WTC11 (cell line): ENCODE data around the gene PRKAG2. TPM values are rescaled to one million over a fixed set of nuclear protein-coding genes. Genes with fewer than 3 reads are reported as not detected.

Experiments used
- ATAC-seq: fragments of 200-7000 bp; cut with Tn5 transposase; 2 replicates; pipeline ENCODE4 v1.10.0; 2021; ENCODE audit warnings: mild to moderate bottlenecking, moderate library complexity
- CTCF ChIA-PET: fragments of 300-600 bp; sonication (Branson Sonifier 250); formaldehyde crosslinking; loops from one replicate; lab custom pipeline; 2021; ENCODE audit warnings: antibody characterized with exemption; lab: Charles Lee
- POLR2A ChIA-PET: fragments of 350-600 bp; sonication (Branson Sonifier 250); formaldehyde crosslinking; loops from one replicate; lab custom pipeline; 2021; ENCODE audit warnings: antibody characterized with exemption; lab: Charles Lee
- DNase-seq: peaks from one replicate; pipeline ENCODE4 v3.0.0; 2021; ENCODE audit warnings: low spot score
- H3K27ac Mint-ChIP-seq: 2 replicates; pipeline ENCODE4 v1.8.0; 2021; ENCODE audit warnings: mixed read lengths
- H3K27me3 Mint-ChIP-seq: 2 replicates; pipeline ENCODE4 v1.8.0; 2021; ENCODE audit warnings: low read depth, mild to moderate bottlenecking, moderate library complexity, mixed read lengths
- H3K36me3 Mint-ChIP-seq: 2 replicates; pipeline ENCODE4 v1.8.0; 2021; ENCODE audit warnings: mixed read lengths
- H3K4me1 Mint-ChIP-seq: 2 replicates; pipeline ENCODE4 v1.8.0; 2022; ENCODE audit warnings: mixed read lengths
- H3K4me3 Mint-ChIP-seq: 2 replicates; pipeline ENCODE4 v1.8.0; 2021; ENCODE audit warnings: mild to moderate bottlenecking, moderate library complexity, mixed read lengths
- H3K9me3 Mint-ChIP-seq: 2 replicates; pipeline ENCODE4 v1.8.0; 2021; ENCODE audit warnings: mixed read lengths
- ARID4B ChIP-seq: sonication (generic); formaldehyde crosslinking; IDR thresholded peaks from 2 replicates; pipeline ENCODE4 v1.8.0; 2023; ENCODE audit warnings: missing genetic modification reagents, mild to moderate bottlenecking, borderline replicate concordance
- ELF4 ChIP-seq: sonication (generic); formaldehyde crosslinking; IDR thresholded peaks from 2 replicates; pipeline ENCODE4 v1.8.1; 2022; ENCODE audit warnings: low read depth, mild to moderate bottlenecking, moderate library complexity, missing genetic modification reagents
- ESRRA ChIP-seq: sonication (generic); formaldehyde crosslinking; IDR thresholded peaks from 2 replicates; pipeline ENCODE4 v1.8.1; 2022; ENCODE audit warnings: mild to moderate bottlenecking, missing genetic modification reagents, borderline replicate concordance
- JAZF1 ChIP-seq: fragments of 250-450 bp; sonication (Bioruptor Pico); IDR thresholded peaks from 2 replicates; pipeline ENCODE4 v1.9.0; 2021; ENCODE audit warnings: moderate library complexity, mild to moderate bottlenecking, inconsistent platforms
- NFYB ChIP-seq: sonication (generic); formaldehyde crosslinking; conservative IDR thresholded peaks from 2 replicates; pipeline ENCODE4 v1.8.0; 2022; ENCODE audit warnings: low read depth, missing genetic modification reagents
- ZNF232 ChIP-seq: sonication (generic); formaldehyde crosslinking; IDR thresholded peaks from 2 replicates; pipeline ENCODE4 v1.8.0; 2022; ENCODE audit warnings: mild to moderate bottlenecking, missing genetic modification reagents
- ZNF281 ChIP-seq: sonication (generic); formaldehyde crosslinking; IDR thresholded peaks from 2 replicates; pipeline ENCODE4 v1.8.0; 2023; ENCODE audit warnings: mild to moderate bottlenecking, missing genetic modification reagents
- ZNF317 ChIP-seq: sonication (generic); formaldehyde crosslinking; IDR thresholded peaks from 2 replicates; pipeline ENCODE4 v1.8.1; 2023; ENCODE audit warnings: low read depth, mild to moderate bottlenecking, moderate library complexity, missing genetic modification reagents, borderline replicate concordance
- total RNA-seq: library from RNA; stranded (reverse); gene quantifications from 3 replicates; pipeline ENCODE4 v1.2.3, GENCODE V29; 2021
- TF ChIP-seq, protein P1 (sequence below): sonication (generic); formaldehyde crosslinking; IDR thresholded peaks from 2 replicates; pipeline ENCODE4 v1.8.1; 2023; ENCODE audit warnings: mild to moderate bottlenecking, missing genetic modification reagents
- TF ChIP-seq, protein P2 (sequence below): sonication (generic); formaldehyde crosslinking; IDR thresholded peaks from 2 replicates; pipeline ENCODE4 v1.8.0; 2023; ENCODE audit warnings: missing genetic modification reagents
- TF ChIP-seq, protein P3 (sequence below): sonication (generic); formaldehyde crosslinking; IDR thresholded peaks from 2 replicates; pipeline ENCODE4 v1.8.0; 2022; ENCODE audit warnings: mild to moderate bottlenecking, missing genetic modification reagents
- TF ChIP-seq, protein P4 (sequence below): sonication (generic); formaldehyde crosslinking; IDR thresholded peaks from 2 replicates; pipeline ENCODE4 v1.8.0; 2022; ENCODE audit warnings: mild to moderate bottlenecking, missing genetic modification reagents
- TF ChIP-seq, protein P5 (sequence below): fragments of 250-450 bp; sonication (Bioruptor Pico); IDR thresholded peaks from 2 replicates; pipeline ENCODE4 v1.9.0; 2021; ENCODE audit warnings: moderate library complexity, mild to moderate bottlenecking, inconsistent platforms, borderline replicate concordance

PRKAG2 gene
- total RNA-seq, 1 experiment from 2014 or later, result 20.3 TPM

DNA sequence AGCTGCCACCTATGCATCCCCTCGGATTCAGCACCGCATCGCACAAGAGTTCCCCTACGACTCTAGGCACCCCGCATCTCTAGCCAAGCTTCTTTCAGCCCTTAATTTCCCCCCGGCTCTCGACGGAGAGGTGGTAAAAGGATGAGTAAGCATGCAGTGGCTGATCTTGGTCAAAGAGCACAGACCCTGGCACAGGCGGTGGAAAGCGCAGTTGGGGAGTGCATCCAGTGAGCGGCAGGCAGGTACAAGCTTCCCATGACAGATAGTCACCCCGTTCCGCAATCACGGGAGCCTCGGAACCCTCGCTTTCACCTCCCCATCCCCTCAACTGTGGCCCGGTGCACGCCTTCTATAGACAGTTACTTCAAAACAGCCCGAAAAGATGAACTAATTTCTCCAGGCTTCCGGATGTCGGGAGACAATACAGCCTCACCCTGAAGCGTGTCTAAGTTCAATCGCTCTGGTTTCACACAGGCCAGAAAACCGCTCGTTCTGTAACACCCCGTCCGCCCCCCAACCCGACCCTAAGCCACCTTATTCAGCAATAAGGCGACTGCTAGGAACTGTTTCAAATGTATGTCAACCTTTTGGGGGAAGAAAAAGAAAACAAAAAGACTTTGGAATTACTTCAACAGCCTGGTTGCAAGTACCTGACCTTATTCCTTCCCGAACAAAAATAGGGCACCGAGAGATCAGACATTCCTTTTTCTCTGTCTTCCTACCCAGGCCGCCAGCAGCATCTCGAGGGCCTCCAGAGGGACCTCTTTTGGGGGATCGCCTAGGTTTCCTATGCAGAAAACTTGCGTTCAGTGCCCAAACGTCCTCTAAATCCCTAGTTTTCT, 358.6 kb downstream of the PRKAG2 start (continued):
- TF ChIP-seq, protein P1, sequence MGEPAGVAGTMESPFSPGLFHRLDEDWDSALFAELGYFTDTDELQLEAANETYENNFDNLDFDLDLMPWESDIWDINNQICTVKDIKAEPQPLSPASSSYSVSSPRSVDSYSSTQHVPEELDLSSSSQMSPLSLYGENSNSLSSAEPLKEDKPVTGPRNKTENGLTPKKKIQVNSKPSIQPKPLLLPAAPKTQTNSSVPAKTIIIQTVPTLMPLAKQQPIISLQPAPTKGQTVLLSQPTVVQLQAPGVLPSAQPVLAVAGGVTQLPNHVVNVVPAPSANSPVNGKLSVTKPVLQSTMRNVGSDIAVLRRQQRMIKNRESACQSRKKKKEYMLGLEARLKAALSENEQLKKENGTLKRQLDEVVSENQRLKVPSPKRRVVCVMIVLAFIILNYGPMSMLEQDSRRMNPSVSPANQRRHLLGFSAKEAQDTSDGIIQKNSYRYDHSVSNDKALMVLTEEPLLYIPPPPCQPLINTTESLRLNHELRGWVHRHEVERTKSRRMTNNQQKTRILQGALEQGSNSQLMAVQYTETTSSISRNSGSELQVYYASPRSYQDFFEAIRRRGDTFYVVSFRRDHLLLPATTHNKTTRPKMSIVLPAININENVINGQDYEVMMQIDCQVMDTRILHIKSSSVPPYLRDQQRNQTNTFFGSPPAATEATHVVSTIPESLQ (CRISPR knock-in tag), result no peak
- TF ChIP-seq NFYB (CRISPR knock-in tag), result 0 out of 2 replicates have a peak, but pooled peaks have one; percentile 12
- TF ChIP-seq ZNF317 (CRISPR knock-in tag), result no peak
- TF ChIP-seq, protein P2, sequence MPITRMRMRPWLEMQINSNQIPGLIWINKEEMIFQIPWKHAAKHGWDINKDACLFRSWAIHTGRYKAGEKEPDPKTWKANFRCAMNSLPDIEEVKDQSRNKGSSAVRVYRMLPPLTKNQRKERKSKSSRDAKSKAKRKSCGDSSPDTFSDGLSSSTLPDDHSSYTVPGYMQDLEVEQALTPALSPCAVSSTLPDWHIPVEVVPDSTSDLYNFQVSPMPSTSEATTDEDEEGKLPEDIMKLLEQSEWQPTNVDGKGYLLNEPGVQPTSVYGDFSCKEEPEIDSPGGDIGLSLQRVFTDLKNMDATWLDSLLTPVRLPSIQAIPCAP, result peak; percentile 51; the same call in 1 of the 2 replicates

- DNase-seq (no peak), ATAC-seq (no peak)
- TF ChIP-seq, protein P3, sequence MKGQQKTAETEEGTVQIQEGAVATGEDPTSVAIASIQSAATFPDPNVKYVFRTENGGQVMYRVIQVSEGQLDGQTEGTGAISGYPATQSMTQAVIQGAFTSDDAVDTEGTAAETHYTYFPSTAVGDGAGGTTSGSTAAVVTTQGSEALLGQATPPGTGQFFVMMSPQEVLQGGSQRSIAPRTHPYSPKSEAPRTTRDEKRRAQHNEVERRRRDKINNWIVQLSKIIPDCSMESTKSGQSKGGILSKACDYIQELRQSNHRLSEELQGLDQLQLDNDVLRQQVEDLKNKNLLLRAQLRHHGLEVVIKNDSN (CRISPR knock-in tag), result no peak
- Mint-ChIP-seq H3K36me3 (no peaks in the 10 kb centered on the region), H3K4me1 (peaks cover 51% of the 10 kb centered on the region), H3K27me3 (peaks cover 15% of the 10 kb centered on the region), H3K27ac (peak overlapping the region; percentile 86), H3K4me3 (peak overlapping the region; percentile 91), H3K9me3 (no peaks in the 10 kb centered on the region)
- CTCF ChIA-PET, result interaction anchor here (1.5 kb wide), 1 partner anchor 9 kb away, joined by 3 read pairs; no protein-coding TSS in a partner anchor
- POLR2A ChIA-PET, result interaction anchor here (1.3 kb wide), 1 partner anchor 8 kb away, joined by 4 read pairs; no protein-coding TSS in a partner anchor
Measured at GRCh38 chr7:151517601-151518104, 359.3 kb downstream of the PRKAG2 start.

- no peak overlapping the region for H3K4me3 Mint-ChIP-seq
- no peaks in the 10 kb centered on the region for H3K9me3 Mint-ChIP-seq
- H3K27ac Mint-ChIP-seq, result no peak overlapping the region
- CTCF ChIA-PET, result no interaction called here
- POLR2A ChIA-PET, result no interaction called here
- ATAC-seq (no peak), DNase-seq (no peak)
- peaks cover 70% of the 10 kb centered on the region for H3K4me1 Mint-ChIP-seq
- H3K27me3 Mint-ChIP-seq, result no peaks in the 10 kb centered on the region; the same call in 1 of the 2 replicates
- H3K36me3 Mint-ChIP-seq, result no peaks in the 10 kb centered on the region
- TF ChIP-seq ZNF232, result no peak
- no peak for TF ChIP-seq NFYB (CRISPR knock-in tag)
- TF ChIP-seq ESRRA, result no peak
- TF ChIP-seq, protein P4, sequence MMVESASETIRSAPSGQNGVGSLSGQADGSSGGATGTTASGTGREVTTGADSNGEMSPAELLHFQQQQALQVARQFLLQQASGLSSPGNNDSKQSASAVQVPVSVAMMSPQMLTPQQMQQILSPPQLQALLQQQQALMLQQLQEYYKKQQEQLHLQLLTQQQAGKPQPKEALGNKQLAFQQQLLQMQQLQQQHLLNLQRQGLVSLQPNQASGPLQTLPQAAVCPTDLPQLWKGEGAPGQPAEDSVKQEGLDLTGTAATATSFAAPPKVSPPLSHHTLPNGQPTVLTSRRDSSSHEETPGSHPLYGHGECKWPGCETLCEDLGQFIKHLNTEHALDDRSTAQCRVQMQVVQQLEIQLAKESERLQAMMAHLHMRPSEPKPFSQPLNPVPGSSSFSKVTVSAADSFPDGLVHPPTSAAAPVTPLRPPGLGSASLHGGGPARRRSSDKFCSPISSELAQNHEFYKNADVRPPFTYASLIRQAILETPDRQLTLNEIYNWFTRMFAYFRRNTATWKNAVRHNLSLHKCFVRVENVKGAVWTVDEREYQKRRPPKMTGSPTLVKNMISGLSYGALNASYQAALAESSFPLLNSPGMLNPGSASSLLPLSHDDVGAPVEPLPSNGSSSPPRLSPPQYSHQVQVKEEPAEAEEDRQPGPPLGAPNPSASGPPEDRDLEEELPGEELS (CRISPR knock-in tag), result no peak
- TF ChIP-seq, protein P1 (CRISPR knock-in tag), result no peak
- no peak for TF ChIP-seq ARID4B
- TF ChIP-seq JAZF1 (CRISPR knock-in tag), result no peak
- no peak for TF ChIP-seq ELF4 (CRISPR knock-in tag)
- no peak for TF ChIP-seq ZNF281 (CRISPR knock-in tag)
- TF ChIP-seq, protein P5, sequence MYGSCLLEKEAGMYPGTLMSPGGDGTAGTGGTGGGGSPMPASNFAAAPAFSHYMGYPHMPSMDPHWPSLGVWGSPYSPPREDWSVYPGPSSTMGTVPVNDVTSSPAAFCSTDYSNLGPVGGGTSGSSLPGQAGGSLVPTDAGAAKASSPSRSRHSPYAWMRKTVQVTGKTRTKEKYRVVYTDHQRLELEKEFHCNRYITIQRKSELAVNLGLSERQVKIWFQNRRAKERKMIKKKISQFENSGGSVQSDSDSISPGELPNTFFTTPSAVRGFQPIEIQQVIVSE (CRISPR knock-in tag), result no peak
Measured at GRCh38 chr7:151515276-151515565, 361.7 kb downstream of the PRKAG2 start.
